Islet of Langerhans (tissue), 1 donor: ENCODE results near the gene SLC25A46.
"Not testable (repeated sequence)": the region's sequence is repeated elsewhere in the genome, so short reads cannot be mapped to it uniquely, and the experiment has no call there.

Experiments used
- FAIRE-seq: peaks from one replicate; lab custom pipeline; 2011; peaks lifted over from hg19 to GRCh38; lab: Jason Lieb, UNC

Gene SLC25A46

DNA sequence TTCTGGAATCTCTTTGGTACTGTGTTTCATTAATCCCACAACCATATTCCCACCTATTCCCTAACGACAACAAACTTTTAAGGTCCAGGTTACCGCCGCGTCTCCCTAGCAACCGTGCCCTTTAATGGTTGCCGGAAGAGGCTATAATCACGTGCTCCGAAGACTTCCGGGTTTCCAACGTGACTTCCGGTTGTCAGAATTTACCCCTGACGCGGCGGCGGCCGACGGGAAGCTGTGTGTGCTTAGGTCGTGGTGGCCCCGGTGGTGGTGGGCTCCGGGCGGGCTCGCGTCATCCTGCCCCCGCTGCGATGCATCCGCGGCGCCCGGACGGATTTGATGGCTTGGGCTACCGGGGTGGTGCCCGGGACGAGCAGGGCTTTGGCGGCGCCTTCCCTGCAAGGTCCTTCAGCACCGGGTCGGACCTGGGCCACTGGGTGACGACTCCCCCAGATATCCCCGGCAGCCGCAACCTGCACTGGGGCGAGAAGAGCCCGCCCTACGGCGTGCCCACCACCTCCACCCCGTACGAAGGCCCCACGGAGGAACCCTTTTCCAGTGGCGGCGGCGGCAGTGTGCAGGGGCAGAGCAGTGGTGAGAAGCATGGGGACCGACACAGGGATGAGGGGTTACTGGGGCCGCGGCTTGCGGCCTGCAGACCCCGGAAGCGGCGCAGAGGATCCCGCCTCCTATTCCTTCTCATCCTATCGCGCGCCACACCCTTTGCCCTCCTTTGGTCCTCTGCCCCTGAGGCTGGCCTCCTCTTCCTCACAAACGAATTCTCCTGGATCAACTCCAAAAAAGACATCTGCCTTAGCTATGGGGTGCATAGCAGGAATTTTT, at the start of gene SLC25A46:
SLC25A46 (plus strand) TSS at position 196 of the 840 bp plus-strand sequence; CDS start at position 309, 113 bp downstream.
- peak; percentile 98 for FAIRE-seq

DNA sequence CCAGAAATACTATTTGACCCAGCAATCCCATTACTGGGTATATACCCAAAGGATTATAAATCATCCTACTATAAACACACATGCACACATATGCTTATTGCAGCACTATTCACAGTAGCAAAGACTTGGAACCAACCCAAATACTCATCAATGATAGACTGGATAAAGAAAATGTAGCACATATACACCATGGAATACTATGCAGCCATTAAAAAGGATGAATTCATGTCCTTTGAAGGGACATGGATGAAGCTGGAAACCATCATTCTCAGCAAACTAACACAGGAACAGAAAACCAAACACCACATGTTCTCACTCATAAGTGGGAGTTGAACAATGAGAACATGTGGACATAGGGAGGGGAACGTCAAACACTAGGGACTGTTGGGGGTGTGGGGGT, 48.2 kb upstream of the SLC25A46 start:
- not testable (repeated sequence) for FAIRE-seq

DNA sequence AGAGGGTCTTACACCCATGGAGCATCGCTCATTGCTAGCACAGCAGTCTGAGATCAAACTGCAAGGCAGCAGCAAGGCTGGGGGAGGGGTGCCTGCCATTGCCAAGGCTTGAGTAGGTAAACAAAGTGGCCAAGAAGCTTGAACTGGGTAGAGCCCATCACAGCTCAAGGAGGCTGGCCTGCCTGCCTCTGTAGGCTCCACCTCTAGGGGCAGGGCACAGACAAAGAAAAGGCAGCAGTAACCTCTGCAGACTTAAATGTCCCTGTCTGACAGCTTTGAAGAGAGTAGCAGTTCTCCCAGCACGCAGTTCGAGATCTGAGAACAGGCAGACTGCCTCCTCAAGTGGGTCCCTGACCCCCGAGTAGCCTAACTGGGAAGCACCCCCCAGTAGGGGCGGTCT, 46.1 kb upstream of the SLC25A46 start:
- not testable (repeated sequence) for FAIRE-seq

DNA sequence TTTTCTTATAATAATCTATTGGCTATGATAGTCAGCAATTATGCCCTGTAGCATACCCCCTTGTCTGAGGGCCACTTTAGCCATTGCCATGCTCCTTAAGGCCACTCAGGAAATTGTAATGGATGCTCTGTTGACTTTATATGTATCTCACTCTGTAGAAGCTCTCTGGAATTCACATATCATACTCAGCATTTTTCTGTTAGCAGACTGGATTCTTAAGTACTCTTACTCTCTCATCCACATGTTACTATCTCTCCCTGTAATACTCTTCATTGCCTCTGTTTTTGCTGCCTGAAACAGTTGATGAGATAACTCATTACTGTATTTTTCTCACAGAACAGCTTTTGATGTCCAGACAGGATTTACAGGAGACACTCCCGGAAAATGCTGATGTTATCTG, 36.5 kb upstream of the SLC25A46 start:
- FAIRE-seq, result no peak

DNA sequence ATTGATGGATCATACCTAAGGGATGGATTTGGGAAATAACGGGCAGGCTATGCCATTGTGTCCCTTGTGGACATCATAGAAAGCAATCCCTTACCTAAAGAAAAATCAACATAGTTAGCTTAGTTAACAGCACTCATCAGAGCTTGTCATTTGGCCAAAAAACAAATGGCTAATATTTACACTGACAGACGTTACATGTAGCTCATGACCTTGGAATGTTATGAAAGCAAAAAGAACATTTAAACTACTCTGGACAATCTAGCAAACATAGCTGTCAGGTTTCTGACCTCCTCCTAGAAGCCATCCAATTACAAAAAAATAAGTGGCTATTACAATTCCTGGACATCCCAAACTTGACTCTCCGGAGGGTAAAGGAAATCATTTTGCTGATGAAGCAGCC, 36.1 kb upstream of the SLC25A46 start:
- FAIRE-seq, result no peak

DNA sequence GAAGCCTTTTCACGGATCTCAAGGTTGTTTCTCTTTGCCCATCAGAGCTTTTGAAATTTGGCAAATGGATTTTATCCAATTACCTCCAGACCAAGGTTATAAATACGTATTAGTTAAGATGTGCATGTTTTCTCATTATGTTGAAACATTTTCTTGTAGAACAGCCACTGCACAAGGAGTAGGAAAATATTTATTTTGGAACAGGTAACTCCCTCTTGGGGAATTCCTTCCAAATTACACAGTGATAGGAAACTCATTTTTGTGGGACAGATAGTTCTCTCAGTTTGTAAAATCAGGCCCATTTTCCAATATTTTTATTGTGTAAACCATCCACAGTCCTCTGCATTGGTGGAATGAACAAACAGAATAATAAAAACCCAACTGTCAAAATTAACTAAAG, 35.3 kb upstream of the SLC25A46 start:
- FAIRE-seq, result no peak

DNA sequence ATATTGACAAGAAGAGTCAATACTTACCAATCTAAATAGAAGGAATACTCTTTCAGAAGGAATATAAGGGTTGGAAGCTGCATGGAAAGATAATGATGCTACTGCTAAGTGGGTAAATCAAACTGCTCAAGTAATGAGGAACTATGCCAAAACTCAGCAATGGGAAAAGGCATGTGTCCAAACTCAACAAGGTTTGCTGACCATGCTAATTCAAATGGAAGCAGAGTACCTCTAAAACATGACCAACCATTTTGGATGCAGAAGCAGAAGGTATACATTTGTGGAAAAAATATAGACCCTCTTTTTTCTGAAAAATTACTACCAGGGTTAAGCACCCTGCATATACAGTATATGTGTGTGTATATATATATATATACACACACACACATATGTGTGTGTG, 33.5 kb upstream of the SLC25A46 start:
- no peak for FAIRE-seq

DNA sequence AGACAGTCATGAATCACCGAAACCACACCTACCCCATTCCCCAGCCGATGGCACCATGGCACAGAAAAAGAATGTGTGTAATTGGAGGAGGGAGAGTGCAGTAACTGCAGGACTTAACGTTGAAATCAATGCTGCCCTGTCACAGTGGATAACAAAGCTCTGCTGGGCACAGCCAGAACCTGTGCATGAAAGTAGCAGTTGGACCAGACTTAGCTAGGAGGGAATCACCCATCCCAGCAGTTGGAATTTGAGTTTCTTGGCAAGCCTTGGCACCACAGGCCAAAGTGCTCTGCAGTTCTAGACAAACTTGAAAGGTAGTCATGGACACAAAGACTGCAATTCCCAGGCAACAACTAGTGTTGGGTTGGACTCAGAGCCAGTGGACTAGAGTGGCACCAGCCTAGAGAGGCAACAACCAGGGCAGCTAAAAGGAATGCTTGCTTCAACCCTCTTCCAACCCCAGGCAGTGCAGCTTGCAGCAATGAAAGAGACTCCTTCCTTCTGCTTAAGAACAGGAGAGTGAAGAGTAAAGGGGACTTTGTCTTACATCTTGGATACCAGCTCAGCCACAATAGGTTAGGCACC, 31.5 kb upstream of the SLC25A46 start:
- no peak for FAIRE-seq

DNA sequence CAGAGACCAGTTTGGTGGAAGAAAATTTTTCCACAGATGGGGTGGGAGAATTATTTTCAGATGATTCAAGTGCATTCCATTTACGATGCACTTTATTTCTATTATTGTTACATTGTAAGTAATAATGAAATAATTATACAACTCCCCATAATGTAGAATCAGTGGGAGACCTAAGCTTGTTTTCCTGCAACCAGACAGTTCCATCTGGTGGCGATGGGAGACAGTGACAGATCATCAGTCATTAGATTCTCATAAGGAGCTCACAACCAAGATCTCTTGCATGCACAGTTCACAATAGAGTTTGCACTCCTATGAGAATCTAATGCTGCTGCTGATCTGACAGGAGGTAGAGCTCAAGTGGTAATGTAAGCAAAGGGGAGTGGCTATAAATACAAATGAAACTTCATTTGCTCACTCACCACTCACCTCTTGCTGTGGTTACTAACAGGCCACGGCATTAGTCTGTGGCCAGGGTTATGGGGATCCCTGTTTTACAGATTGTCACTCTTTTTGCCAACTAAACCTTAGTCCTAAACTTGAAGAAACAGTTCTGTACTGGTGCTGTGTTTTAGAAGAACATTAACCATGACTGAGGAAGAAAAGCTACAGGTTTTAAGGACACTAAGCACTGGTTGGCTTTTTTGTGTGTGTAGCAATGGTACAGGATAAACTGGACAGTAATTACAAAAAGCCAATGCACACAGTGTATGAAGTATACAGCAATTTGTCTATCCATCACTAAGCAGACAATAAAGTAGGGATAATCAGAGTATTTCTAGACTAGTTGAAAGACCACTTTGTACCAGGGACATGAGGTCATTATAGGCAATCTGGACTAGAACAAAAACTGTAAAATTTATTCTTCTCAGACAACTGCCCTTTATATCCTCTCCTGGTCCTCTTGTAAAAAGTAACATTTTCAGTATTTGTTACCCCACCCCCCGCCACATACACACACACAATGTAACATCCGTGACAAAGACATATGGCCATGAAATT, 22.3 kb upstream of the SLC25A46 start:
- FAIRE-seq, result no peak

DNA sequence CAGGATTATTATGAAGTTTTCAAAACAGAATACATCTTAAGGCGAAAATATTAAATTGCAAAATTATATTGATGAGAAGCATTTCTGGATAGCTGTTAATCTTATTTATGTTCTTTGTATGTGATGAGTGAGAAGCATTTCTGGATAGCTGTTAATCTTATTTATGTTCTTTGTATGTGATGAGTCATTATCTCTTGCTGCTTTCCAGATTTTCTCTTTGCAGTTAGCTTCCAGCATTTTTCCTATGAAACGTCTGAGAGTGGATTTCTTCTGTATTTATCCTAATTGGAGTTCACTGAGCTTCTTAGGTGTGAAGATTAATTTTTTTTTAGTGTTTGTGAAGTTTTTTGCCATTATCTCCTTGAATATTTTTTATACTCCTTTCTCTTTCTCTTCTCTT, 20.5 kb upstream of the SLC25A46 start:
- FAIRE-seq, result no peak

DNA sequence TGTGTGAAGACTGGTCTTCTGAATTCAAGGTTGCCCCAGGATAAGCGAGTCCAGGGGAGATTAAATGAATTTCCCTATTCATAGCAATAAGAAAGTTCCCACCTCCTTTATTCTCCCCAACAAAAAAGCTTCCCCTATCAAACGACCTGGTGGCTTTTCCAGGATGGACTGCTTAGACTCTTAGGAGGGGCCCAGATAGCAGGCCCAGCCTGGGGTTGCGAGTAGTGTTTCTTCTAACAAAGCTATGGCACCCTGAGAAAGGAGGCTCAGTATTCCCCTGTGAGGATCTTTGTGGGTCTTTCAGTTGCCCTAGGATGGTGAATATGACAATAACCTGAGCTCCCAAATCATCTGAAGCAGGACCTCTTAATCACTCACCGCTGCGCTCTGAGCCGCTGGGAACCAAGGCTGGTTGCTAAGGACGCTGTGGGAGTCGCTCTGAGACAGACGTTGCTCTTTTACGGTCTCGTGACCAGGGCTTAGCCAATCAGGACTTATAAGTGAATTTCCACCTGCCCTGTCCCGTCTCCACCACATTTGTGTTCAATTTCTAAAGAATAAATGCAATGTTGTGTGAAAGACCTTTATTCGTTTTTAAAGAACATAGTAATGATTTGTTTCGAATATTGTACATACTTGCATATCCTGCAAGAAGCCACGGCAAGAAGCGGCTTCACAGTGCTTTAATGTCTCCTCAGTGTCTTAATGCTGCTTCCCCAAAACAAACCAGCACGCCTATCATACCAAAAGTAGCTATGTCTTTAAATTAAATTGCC, 12.4 kb upstream of the SLC25A46 start, which contains the start of gene TMEM232:
TMEM232 (minus strand) TSS at position 423 of the 776 bp plus-strand sequence. CDS start 59,319 bp downstream, outside the sequence.
- peak; percentile 97 for FAIRE-seq

DNA sequence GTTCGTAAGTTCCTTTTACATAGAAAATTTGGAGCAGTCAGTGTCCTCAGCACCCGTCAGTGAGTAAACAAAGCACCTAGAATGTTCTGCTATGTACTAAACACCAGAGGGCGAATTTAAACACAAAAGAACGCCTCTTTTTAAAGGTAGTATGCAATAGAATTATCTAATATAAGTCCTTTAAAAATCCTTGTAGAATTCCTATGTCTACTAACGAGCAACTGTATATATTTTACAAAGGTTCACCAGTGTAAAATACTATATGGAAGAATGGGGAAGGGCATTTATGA, 11.8 kb upstream of the SLC25A46 start:
- FAIRE-seq, result no peak

DNA sequence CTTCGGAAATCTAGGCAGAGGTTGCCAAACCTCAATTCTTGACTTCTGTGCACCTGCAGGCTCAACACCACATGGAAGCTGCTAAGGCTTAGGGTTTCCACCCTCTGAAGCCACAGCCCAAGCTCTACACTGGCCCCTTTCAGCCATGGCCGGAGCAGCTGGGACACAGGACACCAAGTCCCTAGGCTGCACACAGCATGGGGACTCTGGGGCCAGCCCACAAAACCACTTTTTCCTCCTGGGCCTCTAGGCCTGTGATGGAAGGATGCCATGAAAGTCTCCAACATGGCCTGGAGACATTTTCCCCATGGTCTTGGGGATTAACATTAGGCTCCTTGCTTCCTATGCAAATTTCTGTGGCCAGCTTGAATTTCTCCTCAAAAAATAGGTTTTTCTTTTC, 7.3 kb upstream of the SLC25A46 start:
- FAIRE-seq, result not testable (repeated sequence)

DNA sequence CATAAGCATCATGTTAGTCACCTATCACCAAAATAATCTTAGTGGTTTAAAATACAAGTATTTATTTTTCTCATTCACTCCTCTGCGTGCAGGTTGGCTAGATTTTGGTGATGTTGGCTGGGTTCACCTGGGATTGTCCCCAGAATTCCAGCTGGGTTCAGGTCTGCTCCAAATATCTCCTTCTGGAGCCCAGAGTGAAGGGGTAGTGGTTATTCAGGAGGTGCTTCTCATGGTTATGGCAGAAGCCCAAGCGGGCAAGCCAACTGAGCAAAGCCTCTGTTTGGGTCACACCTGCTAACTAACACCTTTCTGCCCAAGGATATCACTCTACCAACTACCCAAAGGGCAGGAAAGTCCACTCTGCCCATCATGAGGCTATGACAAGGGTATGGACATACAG, 4.7 kb upstream of the SLC25A46 start:
- FAIRE-seq, result no peak

DNA sequence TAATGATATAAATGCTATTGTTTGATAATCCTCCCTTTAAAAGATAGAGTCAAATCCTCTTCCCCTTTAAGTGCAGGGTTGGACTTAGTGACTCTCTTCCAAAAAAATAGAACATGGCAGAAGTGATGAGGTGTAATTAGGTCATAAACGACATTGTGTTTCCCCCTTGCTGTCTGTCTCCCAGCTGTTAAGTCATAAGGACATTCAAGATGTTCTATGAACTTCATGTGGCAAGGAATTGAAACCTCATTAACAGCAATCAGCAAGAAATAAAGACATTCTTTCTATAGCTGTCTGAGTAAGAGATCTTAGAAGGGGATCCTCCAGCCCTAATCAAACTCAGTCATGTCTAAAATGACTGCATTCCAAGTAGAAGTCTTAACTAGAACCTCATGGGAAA, 3.3 kb upstream of the SLC25A46 start:
- no peak for FAIRE-seq

DNA sequence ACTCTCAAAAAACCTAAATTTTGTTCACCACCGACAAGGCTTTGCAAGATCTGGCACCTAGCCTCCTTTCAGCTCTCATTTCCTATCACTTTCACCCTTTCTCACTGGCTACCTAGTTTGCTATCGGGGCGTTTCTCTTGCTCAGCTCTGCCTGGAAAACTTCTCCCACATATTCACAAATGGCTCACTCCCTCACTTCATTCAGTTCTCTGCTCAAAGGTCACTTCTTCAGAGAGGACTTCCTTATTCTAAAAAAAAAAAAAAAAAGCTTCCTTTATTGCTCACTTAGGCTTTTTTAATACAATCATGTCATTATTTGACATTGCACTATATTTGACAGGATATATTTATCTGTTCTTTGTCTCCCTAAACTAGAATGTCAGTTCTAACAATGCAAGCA, 2.1 kb upstream of the SLC25A46 start:
- FAIRE-seq, result no peak

DNA sequence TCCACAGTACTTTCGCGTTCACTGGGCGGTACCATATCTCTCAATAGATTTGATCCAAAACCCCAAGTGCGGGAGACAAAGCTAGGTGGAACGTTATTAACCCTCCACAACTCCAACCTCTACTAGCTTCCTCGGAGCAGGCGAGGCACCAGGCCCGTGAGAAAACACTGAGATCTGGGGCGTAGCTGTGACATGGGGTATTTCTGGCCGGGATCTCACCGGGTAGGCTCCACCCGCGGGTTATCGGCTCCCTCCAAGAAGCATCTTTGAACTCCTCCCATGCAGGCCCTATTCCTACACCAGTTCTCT, 350 bp upstream of the SLC25A46 start:
- no peak for FAIRE-seq

DNA sequence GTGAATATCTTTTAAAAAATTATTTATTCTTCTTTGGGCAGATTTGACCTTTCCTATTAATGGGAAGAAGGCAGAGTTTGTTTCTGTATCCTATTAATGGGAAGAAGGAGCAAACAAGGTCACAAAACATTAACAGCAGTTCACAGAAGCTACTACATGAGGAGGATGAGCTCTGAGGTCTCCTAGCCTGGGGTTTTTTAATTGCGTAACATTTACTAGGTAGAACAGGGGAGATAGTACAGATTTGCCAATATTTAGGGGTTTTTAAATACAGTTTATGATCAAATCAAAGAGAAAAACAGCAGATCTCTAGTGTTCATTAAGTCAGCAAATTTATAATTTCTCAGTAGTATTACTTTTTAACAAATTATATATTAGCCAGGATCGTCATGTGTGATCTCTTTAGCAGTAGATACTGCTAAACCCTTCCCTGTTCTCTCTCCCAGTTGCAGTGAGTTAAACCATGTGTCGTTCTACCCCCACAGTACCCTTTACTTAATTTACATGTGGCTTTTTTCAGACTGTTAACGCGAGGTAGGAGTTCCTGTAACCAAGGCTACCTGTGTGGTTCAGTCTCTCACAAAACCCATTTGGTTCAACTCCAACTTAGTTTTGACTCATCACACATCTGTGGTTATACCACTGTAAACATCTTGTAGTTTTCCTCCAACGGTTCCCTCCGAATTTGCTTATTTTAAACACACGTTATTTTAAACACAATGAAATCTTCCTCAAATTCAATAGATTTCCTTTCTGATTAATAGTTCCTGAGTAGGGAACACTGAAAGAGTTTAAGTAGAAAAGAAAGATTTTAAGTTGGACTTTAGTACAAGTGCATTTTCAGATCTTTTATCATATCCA, 13.3 kb downstream of the SLC25A46 start:
- FAIRE-seq, result peak; percentile 71

DNA sequence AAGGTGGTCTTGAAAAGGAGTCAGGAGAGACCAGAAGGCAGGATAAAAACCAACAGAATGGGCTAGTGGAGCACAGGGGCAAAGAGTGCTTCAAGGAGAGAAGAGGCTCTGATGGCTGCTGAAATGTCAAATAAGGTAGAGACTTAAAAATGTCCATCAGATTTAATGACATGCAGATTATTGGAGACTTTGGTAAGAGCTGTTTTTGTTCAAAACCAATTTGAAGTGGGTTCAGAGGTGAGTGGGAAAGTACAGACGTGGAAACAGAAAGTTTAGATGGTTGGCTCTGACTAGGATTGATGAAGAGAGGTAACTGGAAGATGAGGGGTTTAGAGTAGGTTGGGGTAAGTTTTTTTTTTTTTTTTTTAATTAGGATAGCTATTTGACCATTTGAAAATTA, 14.1 kb downstream of the SLC25A46 start:
- FAIRE-seq, result no peak

DNA sequence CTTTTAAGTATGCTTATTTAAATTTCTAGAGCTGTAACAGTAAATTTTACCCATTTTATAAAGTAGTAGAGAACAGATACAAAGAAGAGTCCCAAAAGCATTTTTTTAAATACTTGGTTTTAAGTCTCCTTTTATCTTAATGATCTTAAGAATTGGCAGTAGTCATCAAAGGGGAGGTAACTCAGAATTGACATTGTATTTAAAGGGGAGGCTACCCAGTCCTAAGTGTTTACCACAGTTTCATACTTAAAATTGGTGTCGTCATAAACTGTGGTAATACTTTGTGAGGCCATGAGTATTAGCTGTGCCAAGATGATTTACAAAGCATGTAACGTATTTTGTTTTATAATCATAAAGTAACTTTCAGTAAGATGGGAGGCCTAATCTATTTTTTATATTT, 14.8 kb downstream of the SLC25A46 start:
- no peak for FAIRE-seq

DNA sequence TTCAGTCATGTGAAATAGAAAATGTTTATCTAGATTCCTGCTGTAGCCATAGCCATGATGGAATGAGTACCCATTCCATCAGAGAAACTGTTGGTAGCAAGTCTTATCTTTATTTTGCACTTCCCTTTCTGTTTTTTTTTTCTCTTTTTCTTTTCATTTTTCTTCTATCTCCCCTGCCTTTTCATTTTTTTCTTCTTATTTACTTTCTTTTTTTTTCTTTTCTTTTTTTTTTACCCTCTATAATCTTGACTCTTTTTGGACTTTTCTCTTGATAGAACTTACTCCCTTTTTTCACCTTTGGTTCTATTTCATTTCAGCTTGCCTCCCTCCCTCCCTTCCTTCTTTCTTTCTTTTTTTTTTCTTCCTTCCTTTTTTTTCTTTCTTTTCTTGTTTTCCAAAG, 15.4 kb downstream of the SLC25A46 start:
- FAIRE-seq, result no peak
